ENCODE measurements around the gene FLAD1. TPM values are rescaled to one million over a fixed set of nuclear protein-coding genes. Genes with fewer than 3 reads are reported as not detected.

Gene FLAD1
- total RNA-seq, 2 donors from 2014 or later = 53.1 to 84.2 TPM

DNA sequence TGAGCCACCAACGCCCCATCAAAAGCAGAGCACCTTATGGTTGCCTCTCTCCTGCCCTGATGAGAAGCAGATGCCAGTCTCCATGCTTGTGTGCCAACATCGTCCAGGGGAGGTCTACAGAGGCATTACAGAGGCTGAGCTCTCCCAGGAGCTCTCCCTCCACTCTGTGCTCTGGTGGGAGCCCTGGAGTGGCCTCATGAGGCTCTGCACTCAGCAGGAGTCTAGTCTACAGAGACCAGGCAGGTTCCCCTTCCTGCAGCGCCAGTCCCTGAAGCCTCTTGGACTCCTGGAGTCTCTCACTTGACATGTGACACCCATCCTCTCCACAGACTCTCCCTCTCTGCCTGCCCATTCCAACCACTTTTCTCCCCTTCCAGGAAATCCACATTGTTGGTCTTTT, 53.9 kb downstream of the FLAD1 start:
- Mint-ChIP-seq H3K36me3 (no peaks in the 10 kb centered on the region), H3K9me3 (no peaks in the 10 kb centered on the region), H3K27ac (no peak overlapping the region), H3K4me3 (no peak overlapping the region), H3K4me1 (ENCODE audit: low read depth in 2 of 2) (no peaks in the 10 kb centered on the region), H3K27me3 (peaks cover 0 to 6% of the 10 kb centered on the region in 2 donors)
- no peak for ATAC-seq
- no peak for DNase-seq (ENCODE audit: low spot score)

DNA sequence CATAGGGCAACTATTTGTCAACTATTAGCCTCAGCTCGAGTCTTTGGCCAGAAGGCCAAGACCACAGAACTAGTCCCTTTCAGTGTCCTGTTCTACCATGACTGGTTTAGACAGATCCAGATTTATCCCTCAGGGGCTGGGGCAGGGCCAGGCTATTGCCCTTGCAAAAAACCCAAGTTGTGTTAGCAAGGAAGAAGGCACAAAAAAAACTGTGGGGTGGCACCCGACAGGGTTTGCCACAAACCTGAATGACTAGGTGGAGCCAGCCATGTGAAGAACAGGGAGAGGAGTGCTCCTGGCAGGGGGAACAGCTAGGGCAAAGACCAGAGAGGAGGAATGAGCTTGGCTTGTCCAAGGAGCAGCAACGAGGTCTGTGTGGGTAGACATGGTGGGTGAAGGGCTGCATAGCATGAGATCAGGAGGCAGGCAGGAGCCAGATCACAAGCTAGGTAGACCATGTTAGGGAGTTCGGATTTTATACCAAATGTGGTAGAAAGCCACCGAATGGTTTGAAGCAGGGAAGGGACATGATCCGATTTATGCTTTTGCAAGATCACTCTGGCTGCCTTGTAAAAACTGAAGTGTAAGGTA, 54.8 kb downstream of the FLAD1 start:
- Mint-ChIP-seq H3K27ac (no peak overlapping the region), H3K4me1 (ENCODE audit: low read depth in 2 of 2) (no peaks in the 10 kb centered on the region), H3K36me3 (no peaks in the 10 kb centered on the region), H3K27me3 (peaks cover 0 to 6% of the 10 kb centered on the region in 2 donors), H3K4me3 (no peak overlapping the region), H3K9me3 (no peaks in the 10 kb centered on the region)
- ATAC-seq = no peak
- no peak for DNase-seq (ENCODE audit: low spot score)

DNA sequence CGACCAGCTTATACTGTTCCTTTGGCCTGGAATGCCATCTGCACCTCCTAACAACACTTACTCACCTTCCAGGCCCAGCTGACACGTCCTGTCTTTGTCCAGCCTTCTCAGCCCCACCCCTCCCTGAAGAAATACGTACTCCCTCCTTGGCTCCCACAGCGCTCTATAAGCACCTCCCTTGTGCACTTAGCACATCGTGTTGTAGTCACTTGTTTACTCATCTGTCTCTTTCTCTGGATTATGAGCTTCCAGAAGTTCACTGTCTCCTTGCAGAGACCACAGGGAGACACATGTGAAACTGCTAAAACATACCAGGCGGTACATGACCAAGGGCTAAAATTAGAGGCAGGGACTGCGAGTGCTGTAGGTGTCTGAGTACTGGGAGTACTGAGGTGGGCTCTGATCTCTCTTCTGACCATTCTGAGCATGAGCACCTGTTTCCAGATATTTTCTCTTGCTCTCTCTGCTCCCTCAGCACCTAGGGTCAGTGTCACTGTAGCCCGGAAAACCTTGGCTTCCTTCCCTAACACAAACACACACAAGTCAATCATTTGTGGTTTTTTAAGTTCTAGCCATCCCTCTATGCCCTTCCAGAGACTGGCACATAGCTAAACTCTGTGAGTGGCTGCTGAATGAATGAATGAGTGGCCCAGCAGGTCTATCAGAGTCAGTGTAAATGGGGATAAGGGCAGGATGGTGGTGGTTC, 55.6 kb downstream of the FLAD1 start:
- Mint-ChIP-seq H3K27me3 (peaks cover 0 to 6% of the 10 kb centered on the region in 2 donors), H3K27ac (no peak overlapping the region), H3K9me3 (no peaks in the 10 kb centered on the region), H3K36me3 (no peaks in the 10 kb centered on the region), H3K4me3 (no peak overlapping the region), H3K4me1 (ENCODE audit: low read depth in 2 of 2) (no peaks in the 10 kb centered on the region)
- ATAC-seq (no peak), DNase-seq (ENCODE audit: low spot score) (no peak)

DNA sequence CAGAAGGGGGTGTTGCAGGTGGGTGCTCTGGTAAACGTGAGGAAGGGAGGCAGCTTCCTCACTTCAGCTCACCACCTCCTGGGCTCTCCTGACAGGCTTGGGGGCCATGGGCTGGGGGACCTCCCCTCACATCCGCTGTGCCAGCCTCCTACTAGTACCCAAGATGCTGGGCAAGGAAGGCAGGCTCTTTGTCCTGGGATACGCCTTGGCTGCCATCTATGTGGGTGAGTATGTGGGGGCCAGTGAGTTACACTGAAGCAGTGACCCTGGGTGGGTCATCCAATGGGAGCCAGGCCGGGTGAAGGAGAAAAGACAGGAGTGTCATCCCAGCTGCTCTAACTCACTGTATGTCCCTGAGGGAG, 56.1 kb downstream of the FLAD1 start:
- Mint-ChIP-seq H3K27me3 (peaks cover 0 to 6% of the 10 kb centered on the region in 2 donors), H3K9me3 (no peaks in the 10 kb centered on the region), H3K4me1 (ENCODE audit: low read depth in 2 of 2) (no peaks in the 10 kb centered on the region), H3K27ac (no peak overlapping the region), H3K36me3 (no peaks in the 10 kb centered on the region), H3K4me3 (no peak overlapping the region)
- no peak for DNase-seq (ENCODE audit: low spot score)
- no peak for ATAC-seq

DNA sequence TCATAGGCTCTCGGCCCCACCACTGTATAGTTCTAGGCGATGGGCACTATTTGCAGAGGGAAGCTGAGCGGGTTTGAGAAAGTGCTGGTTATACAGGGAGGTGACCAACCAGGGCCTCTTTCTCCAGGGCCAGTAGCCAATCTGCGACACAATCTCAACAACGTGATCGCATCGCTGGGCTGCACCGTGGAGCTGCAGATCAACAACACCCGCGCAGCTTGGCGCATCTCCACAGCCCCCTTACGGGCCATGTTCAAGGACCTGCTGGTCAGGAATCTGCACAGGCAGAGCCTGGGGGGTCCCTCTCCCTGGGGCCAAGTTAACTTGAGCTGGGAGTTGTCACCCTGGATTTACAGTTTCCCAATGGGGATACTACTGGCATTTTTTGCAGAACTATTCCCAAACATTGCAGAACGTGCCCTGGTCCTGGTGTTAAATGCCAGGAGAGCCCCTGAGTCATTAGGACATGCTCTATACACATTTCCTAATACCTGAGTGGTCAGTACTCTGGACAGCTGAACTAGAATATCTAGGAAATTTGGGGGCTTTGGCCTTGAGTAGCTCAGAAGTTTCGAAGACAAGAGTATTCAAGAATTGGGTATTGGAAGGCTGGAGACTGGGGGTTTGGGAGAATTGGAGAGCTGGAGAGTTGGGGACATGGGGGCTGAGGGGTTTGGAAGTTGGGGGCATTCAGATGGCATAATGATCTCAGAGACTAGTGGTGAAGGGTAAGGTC, 57.4 kb downstream of the FLAD1 start:
- DNase-seq (ENCODE audit: low spot score) = no peak
- Mint-ChIP-seq H3K36me3 (no peaks in the 10 kb centered on the region), H3K27ac (no peak overlapping the region), H3K4me3 (no peak overlapping the region), H3K27me3 (peaks cover 0 to 6% of the 10 kb centered on the region in 2 donors), H3K9me3 (no peaks in the 10 kb centered on the region), H3K4me1 (ENCODE audit: low read depth in 2 of 2) (no peaks in the 10 kb centered on the region)
- no peak for ATAC-seq

Other genes with a start within 250 kb of the FLAD1 start
- under 1 TPM in 1 of 2 donors, not detected in 1; 0.08 TPM for gene KCNN3, start 113.1 kb upstream of the FLAD1 start, total RNA-seq
- gene PMVK, start 46.6 kb upstream of the FLAD1 start, total RNA-seq = 10 to 100 TPM; 28.8 to 53.9 TPM
- 10 to 100 TPM; 28.9 to 40.7 TPM for gene PBXIP1, start 27.2 kb upstream of the FLAD1 start, total RNA-seq
- 10 to 100 TPM; 27.4 to 36.0 TPM for gene PYGO2, start 21.6 kb upstream of the FLAD1 start, total RNA-seq
- gene SHC1, start 12.6 kb upstream of the FLAD1 start, total RNA-seq = 10 to 100 TPM; 72.3 to 72.7 TPM
- gene CKS1B, start 8.7 kb upstream of the FLAD1 start, total RNA-seq = 10 to 100 TPM; 52.4 to 72.9 TPM
- gene LENEP, start 10.2 kb downstream of the FLAD1 start, total RNA-seq = 1 to 10 TPM in 1 of 2 donors, under 1 TPM in 1; 0.48 to 4.3 TPM
- gene ZBTB7B, start 19.5 kb downstream of the FLAD1 start, total RNA-seq = 100 to 1,000 TPM in 1 of 2 donors, 10 to 100 TPM in 1; 78.4 to 107 TPM
- under 1 TPM in 1 of 2 donors, not detected in 1; 0.57 TPM for gene DCST2, start 50.4 kb downstream of the FLAD1 start, total RNA-seq
- gene DCST1, start 50.5 kb downstream of the FLAD1 start, total RNA-seq = not detected
- 100 to 1,000 TPM in 1 of 2 donors, 10 to 100 TPM in 1; 42.1 to 107 TPM for gene ADAM15, start 68.0 kb downstream of the FLAD1 start, total RNA-seq
- 1 to 10 TPM; 1.7 to 4.7 TPM for gene EFNA4, start 80.4 kb downstream of the FLAD1 start, total RNA-seq
- 1 to 10 TPM in 1 of 2 donors, not detected in 1; 1.2 TPM for gene EFNA3, start 95.5 kb downstream of the FLAD1 start, total RNA-seq
- gene EFNA1, start 144.5 kb downstream of the FLAD1 start, total RNA-seq = not detected
- 10 to 100 TPM; 28.8 to 36.3 TPM for gene SLC50A1, start 152.5 kb downstream of the FLAD1 start, total RNA-seq
- gene DPM3, start 157.2 kb downstream of the FLAD1 start, total RNA-seq = 10 to 100 TPM; 26.0 to 31.1 TPM
- gene KRTCAP2, start 190.0 kb downstream of the FLAD1 start, total RNA-seq = 100 to 1,000 TPM; 149 to 223 TPM
- gene TRIM46, start 190.5 kb downstream of the FLAD1 start, total RNA-seq = 1 to 10 TPM; 3.6 to 9.3 TPM
- 1 to 10 TPM; 4.1 to 9.4 TPM for gene THBS3, start 224.6 kb downstream of the FLAD1 start, total RNA-seq
- gene MTX1, start 225.4 kb downstream of the FLAD1 start, total RNA-seq = 10 to 100 TPM; 42.6 to 53.0 TPM